Skeletal muscle satellite cell (primary cell): ENCODE results near the gene NFIX.

Experiments used
- H3K27me3 ChIP-seq: 2 replicates; pipeline ENCODE4 v1.7.0; 2013; ENCODE audit warnings: low read length; ENCODE audit not compliant: control insufficient read depth, insufficient read depth
- H3K36me3 ChIP-seq: 2 replicates; pipeline ENCODE4 v1.7.0; 2013; ENCODE audit warnings: mild to moderate bottlenecking, control low read depth, low read length; ENCODE audit not compliant: insufficient read depth
- H3K4me1 ChIP-seq: 2 replicates; pipeline ENCODE4 v1.7.0; 2013; ENCODE audit warnings: low read length; ENCODE audit not compliant: control insufficient read depth, insufficient read depth
- H3K4me2 ChIP-seq: 2 replicates; pipeline ENCODE4 v1.7.0; 2013; ENCODE audit warnings: mild to moderate bottlenecking, low read length
- H3K4me3 ChIP-seq: 2 replicates; pipeline ENCODE4 v1.7.0; 2013; ENCODE audit warnings: low read length
- H3K9ac ChIP-seq: 2 replicates; pipeline ENCODE4 v1.7.0; 2013; ENCODE audit warnings: mild to moderate bottlenecking, low read depth, low read length, moderate library complexity
- H3K9me3 ChIP-seq: replicated peaks from 2 replicates; pipeline ENCODE4 v1.7.0; 2013; ENCODE audit warnings: mild to moderate bottlenecking, control low read depth, low read length

NFIX gene

DNA sequence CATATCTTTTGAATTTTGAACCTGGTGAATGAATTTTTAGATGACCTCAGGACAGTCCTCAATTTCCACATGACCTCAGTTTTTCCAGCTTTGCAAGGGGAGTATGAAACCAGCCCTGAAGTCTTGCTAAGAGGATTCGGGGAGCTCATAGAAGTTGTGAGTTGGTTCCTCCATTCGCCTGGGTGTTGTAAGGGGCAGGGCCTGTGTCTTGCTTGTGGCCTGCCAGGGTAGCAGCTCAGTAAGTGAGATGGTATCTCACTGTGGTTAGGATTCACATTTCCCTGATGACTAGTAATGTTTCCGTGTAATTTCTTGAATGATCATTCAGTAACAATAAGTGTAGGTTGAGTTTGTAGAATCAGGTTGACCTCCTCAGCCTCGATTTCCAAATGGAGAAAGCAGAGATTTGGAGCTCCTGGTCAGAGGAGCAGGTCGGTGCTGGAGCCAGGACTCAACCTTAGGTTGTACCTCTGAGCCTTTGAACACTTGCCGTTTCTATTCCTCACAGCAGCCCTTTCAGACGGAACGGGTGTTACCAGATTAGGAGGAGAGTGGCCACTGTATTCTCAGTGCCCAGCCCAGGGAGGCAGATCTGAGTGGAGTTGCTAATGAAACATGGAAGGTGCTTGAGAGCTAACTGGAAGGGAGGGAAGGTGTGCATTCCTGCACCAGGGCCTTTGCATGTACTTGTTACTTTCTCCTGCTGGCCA, 137.4 kb downstream of the NFIX start:
- Histone ChIP-seq H3K36me3 (peaks cover 49% of the 10 kb centered on the region), H3K9ac (no peak overlapping the region), H3K4me2 (peak overlapping the region; percentile 31), H3K4me3 (no peak overlapping the region), H3K4me1 (peaks cover 40% of the 10 kb centered on the region), H3K27me3 (no peaks in the 10 kb centered on the region), H3K9me3 (no peaks in the 10 kb centered on the region)

DNA sequence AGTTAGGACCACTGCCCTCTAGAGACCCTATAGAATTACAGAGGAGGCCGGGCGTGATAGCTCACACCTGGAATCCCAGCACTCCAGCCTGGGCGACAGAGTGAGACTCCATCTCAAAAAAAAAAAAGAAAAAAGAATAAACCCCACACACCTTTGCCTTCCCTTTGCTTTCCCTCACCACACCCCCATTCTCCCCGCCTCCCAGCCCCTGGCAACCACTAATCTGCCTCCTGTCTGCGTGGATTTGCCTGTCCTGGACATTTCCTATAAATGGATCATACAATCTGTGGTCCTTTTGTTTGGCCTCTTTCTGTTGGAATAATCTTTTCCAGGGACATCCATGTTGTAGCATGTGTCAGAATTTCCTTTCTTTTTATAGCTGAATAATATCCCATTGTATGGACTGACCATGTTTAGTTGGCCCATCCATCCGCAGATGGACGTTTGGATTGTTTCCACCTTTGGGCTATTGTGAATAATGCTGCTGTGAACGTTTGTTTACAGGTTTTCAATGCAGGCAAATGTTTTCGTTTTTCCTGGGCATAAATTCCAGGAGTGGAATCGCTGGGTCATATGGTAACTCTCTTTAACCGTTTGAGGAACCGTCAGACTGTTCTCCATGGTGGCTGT, 138.1 kb downstream of the NFIX start:
- Histone ChIP-seq H3K9me3 (no peaks in the 10 kb centered on the region), H3K27me3 (no peaks in the 10 kb centered on the region), H3K9ac (no peak overlapping the region), H3K36me3 (peaks cover 56% of the 10 kb centered on the region), H3K4me1 (peaks cover 40% of the 10 kb centered on the region), H3K4me2 (no peak overlapping the region), H3K4me3 (no peak overlapping the region)

DNA sequence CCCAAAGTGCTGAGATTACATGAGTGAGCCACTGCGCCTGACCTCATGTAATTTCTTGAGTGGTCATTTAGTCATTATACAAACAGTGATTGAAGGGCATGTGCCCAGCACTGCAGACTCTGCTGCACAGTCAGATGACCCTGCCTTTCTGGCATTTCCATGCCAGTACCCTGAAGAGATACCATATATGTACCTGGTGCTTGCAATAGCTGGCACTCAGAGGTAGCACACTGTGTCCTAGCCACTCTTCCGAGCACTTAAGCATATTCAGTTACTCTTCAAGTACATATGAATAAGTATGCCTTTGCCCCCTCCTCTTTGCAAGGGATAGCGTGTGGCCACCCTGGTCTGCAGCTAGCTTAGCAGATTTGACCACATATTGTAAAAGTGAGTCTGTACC, 139.4 kb downstream of the NFIX start:
- Histone ChIP-seq H3K9ac (no peak overlapping the region), H3K9me3 (no peaks in the 10 kb centered on the region), H3K4me3 (no peak overlapping the region), H3K36me3 (peaks cover 59% of the 10 kb centered on the region), H3K27me3 (no peaks in the 10 kb centered on the region), H3K4me2 (peak overlapping the region; percentile 7), H3K4me1 (peaks cover 40% of the 10 kb centered on the region)

DNA sequence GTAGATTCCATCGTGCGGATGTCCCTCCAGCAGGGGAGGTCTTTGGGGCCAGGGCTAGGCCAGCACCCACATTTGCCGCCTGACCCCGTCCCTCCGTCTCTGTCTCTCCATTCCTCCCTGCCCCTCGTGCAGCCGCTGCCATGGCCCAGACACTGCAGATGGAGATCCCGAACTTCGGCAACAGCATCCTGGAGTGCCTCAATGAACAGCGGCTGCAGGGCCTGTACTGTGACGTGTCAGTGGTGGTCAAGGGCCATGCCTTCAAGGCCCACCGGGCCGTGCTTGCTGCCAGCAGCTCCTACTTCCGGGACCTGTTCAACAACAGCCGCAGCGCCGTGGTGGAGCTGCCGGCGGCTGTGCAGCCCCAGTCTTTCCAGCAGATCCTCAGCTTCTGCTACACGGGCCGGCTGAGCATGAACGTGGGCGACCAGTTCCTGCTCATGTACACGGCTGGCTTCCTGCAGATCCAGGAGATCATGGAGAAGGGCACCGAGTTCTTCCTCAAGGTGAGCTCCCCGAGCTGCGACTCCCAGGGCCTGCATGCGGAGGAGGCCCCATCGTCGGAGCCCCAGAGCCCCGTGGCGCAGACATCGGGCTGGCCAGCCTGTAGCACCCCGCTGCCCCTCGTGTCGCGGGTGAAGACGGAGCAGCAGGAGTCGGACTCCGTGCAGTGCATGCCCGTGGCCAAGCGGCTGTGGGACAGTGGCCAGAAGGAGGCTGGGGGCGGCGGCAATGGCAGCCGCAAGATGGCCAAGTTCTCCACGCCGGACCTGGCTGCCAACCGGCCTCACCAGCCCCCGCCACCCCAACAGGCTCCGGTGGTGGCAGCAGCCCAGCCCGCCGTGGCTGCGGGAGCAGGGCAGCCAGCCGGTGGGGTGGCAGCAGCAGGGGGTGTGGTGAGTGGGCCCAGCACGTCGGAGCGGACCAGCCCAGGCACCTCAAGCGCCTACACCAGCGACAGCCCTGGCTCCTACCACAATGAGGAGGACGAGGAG, 140.1 kb downstream of the NFIX start:
- Histone ChIP-seq H3K4me2 (peak overlapping the region; percentile 7), H3K4me3 (no peak overlapping the region), H3K9me3 (no peaks in the 10 kb centered on the region), H3K4me1 (peaks cover 40% of the 10 kb centered on the region), H3K9ac (no peak overlapping the region), H3K27me3 (no peaks in the 10 kb centered on the region), H3K36me3 (peaks cover 59% of the 10 kb centered on the region)

DNA sequence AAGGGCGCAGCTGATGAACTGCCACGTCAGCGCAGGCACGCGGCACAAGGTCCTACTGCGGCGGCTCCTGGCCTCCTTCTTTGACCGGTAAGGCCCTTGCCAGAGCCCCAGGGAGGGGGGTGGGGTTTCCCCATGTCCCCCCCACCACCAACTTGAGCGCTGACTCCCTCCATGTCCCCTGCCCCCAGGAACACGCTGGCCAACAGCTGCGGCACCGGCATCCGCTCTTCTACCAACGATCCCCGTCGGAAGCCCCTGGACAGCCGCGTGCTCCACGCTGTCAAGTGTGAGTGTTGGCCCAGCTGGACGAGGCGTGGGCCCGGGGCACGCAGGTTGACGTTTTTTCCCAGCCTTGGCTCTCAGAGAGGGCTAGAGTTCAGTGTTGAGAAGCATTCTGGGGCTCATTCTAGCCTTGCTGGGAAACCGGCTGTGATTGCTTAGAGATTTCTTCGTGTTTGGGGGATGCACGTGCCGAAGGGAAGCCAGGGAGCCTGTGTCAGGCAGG, 142.1 kb downstream of the NFIX start:
- H3K27me3 ChIP-seq = no peaks in the 10 kb centered on the region
- H3K36me3 ChIP-seq = peaks cover 53% of the 10 kb centered on the region

DNA sequence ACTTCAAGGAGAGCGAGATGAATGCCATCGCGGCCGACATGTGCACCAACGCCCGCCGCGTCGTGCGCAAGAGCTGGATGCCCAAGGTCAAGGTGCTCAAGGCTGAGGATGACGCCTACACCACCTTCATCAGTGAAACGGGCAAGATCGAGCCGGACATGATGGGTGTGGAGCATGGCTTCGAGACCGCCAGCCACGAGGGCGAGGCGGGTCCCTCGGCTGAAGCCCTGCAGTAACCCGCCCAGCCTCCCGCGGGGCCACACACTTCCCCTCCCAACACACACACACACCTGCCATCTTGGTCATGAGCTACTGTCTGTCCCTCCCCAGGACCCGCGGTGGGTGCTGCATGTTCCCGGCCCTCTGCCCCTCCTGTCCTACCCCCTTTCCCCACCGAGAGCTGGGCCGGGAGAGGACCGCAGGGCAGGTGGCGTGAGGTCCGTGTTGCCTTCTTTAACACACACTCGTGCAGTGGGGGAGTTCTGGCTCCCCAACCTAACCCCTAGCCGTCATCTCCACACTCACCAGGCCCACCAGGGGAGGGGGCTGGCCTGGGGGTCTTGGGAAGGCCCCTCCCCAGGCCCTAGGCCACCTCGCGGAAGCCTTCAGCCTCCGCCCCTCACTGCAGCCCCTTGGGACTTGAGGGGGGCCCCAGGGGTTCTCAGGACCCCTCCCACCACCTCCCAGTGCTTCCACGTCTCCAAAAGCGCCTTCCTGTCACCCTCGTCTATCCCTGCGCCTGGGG, 143.1 kb downstream of the NFIX start:
- Histone ChIP-seq H3K4me1 (peaks cover 23% of the 10 kb centered on the region), H3K36me3 (peaks cover 53% of the 10 kb centered on the region), H3K9me3 (no peaks in the 10 kb centered on the region), H3K4me3 (no peak overlapping the region), H3K27me3 (no peaks in the 10 kb centered on the region), H3K4me2 (no peak overlapping the region), H3K9ac (no peak overlapping the region)

More for the DNA sequence above, 142.1 kb downstream of the NFIX start:
- peaks cover 27% of the 10 kb centered on the region for H3K4me1 ChIP-seq
- no peak overlapping the region for H3K4me3 ChIP-seq
- no peak overlapping the region for H3K9ac ChIP-seq
- H3K4me2 ChIP-seq = no peak overlapping the region
- no peaks in the 10 kb centered on the region for H3K9me3 ChIP-seq

DNA sequence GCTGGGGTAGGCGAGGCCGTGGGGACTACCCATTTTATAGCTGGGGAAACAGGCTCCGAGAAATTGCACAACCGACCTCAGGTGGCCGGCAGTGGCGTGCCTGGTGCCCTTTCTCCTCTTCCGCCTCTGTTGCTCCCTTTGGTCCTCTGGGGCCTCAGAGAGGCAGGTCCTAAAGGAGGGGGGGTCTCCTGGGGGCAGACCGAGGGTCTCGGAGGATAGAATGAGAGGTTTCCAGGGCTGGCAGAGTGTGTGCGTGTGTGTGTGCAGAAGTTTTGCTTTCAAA, 143.6 kb downstream of the NFIX start:
- Histone ChIP-seq H3K4me1 (peaks cover 23% of the 10 kb centered on the region), H3K9me3 (no peaks in the 10 kb centered on the region), H3K9ac (no peak overlapping the region), H3K36me3 (peaks cover 48% of the 10 kb centered on the region), H3K4me3 (no peak overlapping the region), H3K4me2 (no peak overlapping the region), H3K27me3 (no peaks in the 10 kb centered on the region)

DNA sequence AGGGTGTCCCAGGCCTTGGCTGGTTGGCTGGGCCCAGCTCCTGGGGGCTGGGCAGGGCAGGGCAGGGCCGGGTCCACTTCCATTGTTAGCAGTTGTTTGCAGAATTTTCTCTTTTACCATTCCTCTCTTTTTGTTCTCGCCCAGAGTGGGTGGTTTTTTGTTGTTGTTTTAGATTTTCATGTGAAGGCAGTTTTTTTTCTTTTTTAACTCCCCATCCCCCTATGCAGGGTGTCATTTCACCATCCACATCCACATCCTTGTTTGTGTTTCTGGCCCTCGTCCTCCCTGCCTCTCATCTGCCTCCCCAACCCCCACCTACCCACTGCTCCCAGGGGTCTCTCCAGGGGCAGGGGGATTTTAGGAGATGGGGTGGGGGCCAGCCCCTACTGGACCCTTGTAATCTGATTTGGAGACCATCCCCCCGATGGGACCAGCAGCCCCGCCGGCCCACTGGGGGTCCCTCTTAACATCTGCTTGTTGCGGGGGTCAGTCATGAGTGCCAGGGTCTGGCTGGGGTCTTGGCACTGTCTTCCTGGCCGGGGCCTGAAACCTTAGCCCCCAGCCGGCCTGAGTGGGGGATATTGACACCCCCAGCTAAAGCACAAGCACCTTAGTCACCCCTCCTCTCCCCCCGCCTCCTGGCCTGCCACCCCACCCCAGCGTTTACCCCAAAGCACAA, 144.5 kb downstream of the NFIX start:
- Histone ChIP-seq H3K9ac (no peak overlapping the region), H3K27me3 (no peaks in the 10 kb centered on the region), H3K4me1 (peaks cover 21% of the 10 kb centered on the region), H3K4me3 (no peak overlapping the region), H3K4me2 (no peak overlapping the region), H3K36me3 (peaks cover 49% of the 10 kb centered on the region), H3K9me3 (no peaks in the 10 kb centered on the region)

DNA sequence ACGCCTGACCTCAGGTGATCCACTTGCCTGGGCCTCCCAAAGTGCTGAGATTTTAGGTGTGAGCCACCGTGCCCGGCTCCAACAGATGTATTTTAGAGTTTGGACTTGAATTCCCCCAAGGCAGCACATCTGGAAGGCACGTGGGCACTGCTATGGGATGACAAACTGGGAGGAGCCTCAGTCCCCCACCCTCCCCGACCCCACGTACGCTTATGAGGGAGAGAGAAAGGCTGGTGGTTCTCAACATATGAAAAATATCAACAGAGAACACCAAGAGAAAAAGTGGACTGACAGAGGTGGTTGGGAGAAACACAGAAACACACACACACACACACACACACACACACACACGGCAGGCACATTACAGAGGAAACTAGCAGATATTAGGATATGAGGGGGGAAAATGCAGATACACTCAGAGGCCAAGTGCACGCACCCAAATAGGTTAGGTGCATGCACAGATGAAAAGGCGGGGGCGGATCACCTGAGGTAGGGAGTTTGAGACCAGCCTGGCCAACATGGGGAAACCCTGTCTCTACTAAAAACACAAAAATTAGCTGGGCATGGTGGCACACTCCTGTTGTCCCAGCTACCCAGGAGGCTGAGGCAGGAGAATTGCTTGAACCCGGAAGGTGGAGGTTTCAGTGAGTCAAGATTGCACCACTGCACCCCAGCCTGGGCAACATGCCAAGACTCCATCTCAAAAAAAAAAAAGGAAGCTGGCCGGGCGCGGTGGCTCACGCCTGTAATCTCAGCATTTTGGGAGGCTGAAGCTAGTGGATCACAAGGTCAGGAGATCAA, 151.7 kb downstream of the NFIX start:
- no peak overlapping the region for H3K4me3 ChIP-seq
- peaks cover 29% of the 10 kb centered on the region for H3K4me1 ChIP-seq
- H3K27me3 ChIP-seq = no peaks in the 10 kb centered on the region
- H3K36me3 ChIP-seq = peaks cover 10% of the 10 kb centered on the region
- no peak overlapping the region for H3K4me2 ChIP-seq
- H3K9ac ChIP-seq = no peak overlapping the region
- H3K9me3 ChIP-seq = no peaks in the 10 kb centered on the region
